Common myeloid progenitor, CD34-positive (primary cell): Measurements from ENCODE around the gene SNX21.
A peak's percentile ranks its signal among the peaks of the same experiment; 100 is the strongest.

Experiments used
- CTCF ChIA-PET: fragments of 350-600 bp; sonication (Branson Sonifier 250); formaldehyde crosslinking; loops from one replicate; lab custom pipeline; 2021; ENCODE audit warnings: antibody characterized with exemption; lab: Charles Lee
- POLR2A ChIA-PET: fragments of 350-600 bp; sonication (Branson Sonifier 250); formaldehyde crosslinking; loops from one replicate; lab custom pipeline; 2021; ENCODE audit warnings: antibody characterized with exemption; lab: Charles Lee
- DNase-seq, 3 donors: peaks; one replicate each; pipeline versions ENCODE4 v3.0.0 to v3.0.0-alpha.2; 2013
- H3K27ac ChIP-seq, 2 experiments: 1 replicate in 1 of 2; 2 replicates in 1 of 2; pipeline ENCODE4 v1.7.0; 2013; ENCODE audit warnings: inconsistent platforms in 2 of 2, low read length in 2 of 2, mild to moderate bottlenecking in 2 of 2, low read depth in 1 of 2, moderate library complexity in 1 of 2; ENCODE audit not compliant: severe bottlenecking in 2 of 2, insufficient read depth in 1 of 2, poor library complexity in 1 of 2
- H3K27me3 ChIP-seq, 5 experiments: replicated peaks in 2 of 5; 1 replicate in 3 of 5; 2 replicates in 2 of 5; pipeline versions ENCODE4 v1.6.1 to v1.7.0; 2013; ENCODE audit warnings: low read length in 4 of 5, mild to moderate bottlenecking in 2 of 5, moderate library complexity in 2 of 5, inconsistent platforms in 1 of 5; ENCODE audit not compliant: insufficient read depth in 5 of 5, control insufficient read depth in 4 of 5
- H3K36me3 ChIP-seq, 4 experiments: 1 replicate in 2 of 4; 2 replicates in 2 of 4; pipeline versions ENCODE4 v1.6.1 to v1.7.0; 2013; ENCODE audit warnings: low read length in 3 of 4, control low read depth in 1 of 4, mild to moderate bottlenecking in 1 of 4; ENCODE audit not compliant: control insufficient read depth in 4 of 4, insufficient read depth in 4 of 4
- H3K4me1 ChIP-seq, 4 experiments: 1 replicate in 3 of 4; 2 replicates in 1 of 4; pipeline versions ENCODE4 v1.6.1 to v1.7.1; 2013; ENCODE audit warnings: low read length in 3 of 4, mild to moderate bottlenecking in 3 of 4, control low read depth in 1 of 4, inconsistent platforms in 1 of 4, moderate library complexity in 1 of 4; ENCODE audit not compliant: control insufficient read depth in 4 of 4, insufficient read depth in 4 of 4; ENCODE audit errors: control extremely low read depth in 1 of 4
- H3K4me3 ChIP-seq, 7 experiments: 1 replicate in 4 of 7; 2 replicates in 3 of 7; pipeline versions ENCODE4 v1.5.1 to v1.7.0; 2013; ENCODE audit warnings: mild to moderate bottlenecking in 7 of 7, low read length in 6 of 7, moderate library complexity in 6 of 7, inconsistent platforms in 2 of 7, low read depth in 2 of 7, control low read depth in 1 of 7; ENCODE audit not compliant: insufficient read depth in 4 of 7, control insufficient read depth in 1 of 7; ENCODE audit errors: extremely low read depth in 1 of 7
- H3K9me3 ChIP-seq, 5 experiments: 1 replicate in 4 of 5; 2 replicates in 1 of 5; pipeline versions ENCODE4 v1.6.1 to v1.7.1; 2013; ENCODE audit warnings: low read length in 4 of 5, mild to moderate bottlenecking in 2 of 5, inconsistent platforms in 1 of 5, low read depth in 1 of 5, moderate library complexity in 1 of 5; ENCODE audit not compliant: control insufficient read depth in 4 of 5, insufficient read depth in 2 of 5; ENCODE audit errors: control extremely low read depth in 1 of 5
- WGBS: methylation state at CpG from one replicate; pipeline ENCODE4 v1.1.5; 2013; ENCODE audit not compliant: insufficient coverage; 5-methylcytosine and 5-hydroxymethylcytosine counted together

The SNX21 gene

GRCh38 chr20:45886590-45887345 is 53.2 kb downstream of the SNX21 start:
- POLR2A ChIA-PET = no interaction called here
- Histone ChIP-seq H3K36me3 (peaks cover 5 to 47% (median 35%) of the 10 kb centered on the region in 4 experiments), H3K4me1 (peaks cover 4 to 70% (median 58%) of the 10 kb centered on the region in 4 experiments), H3K4me3 (no peak overlapping the region), H3K27me3 (no peaks in the 10 kb centered on the region), H3K9me3 (no peaks in the 10 kb centered on the region), H3K27ac (peak overlapping the region in 1 of 2 experiments; percentile 64)
- WGBS = 96% methylated on average over 16 of the region's 19 CpGs
- no peak for DNase-seq
- CTCF ChIA-PET = interaction anchor here (1.1 to 1.7 kb wide), 4 partner anchors 10 to 78 kb away, joined by 3 to 4 read pairs (median 3); no protein-coding TSS in a partner anchor

GRCh38 chr20:45887346-45887715 is 53.7 kb downstream of the SNX21 start, which contains the start of gene SPATA25:
TSS of gene SPATA25 (minus strand) at chr20:45887622. CDS start at chr20:45887590, 32 bp downstream.
- H3K4me1 ChIP-seq = peaks cover 10 to 70% (median 59%) of the 10 kb centered on the region in 4 experiments
- H3K36me3 ChIP-seq = peaks cover 5 to 46% (median 35%) of the 10 kb centered on the region in 4 experiments
- ChIA-PET CTCF (interaction anchor here (1.2 to 1.7 kb wide), 3 partner anchors 9 to 78 kb away, joined by 3 read pairs; no protein-coding TSS in a partner anchor), POLR2A (no interaction called here)
- H3K9me3 ChIP-seq = no peaks in the 10 kb centered on the region
- no peak within 1 kb of the TSS for H3K4me3 ChIP-seq
- H3K27ac ChIP-seq = peak within 1 kb of the TSS in 1 of 2 experiments; percentile 64
- no peak for DNase-seq
- WGBS = 100% methylated on average over 8 of the region's 8 CpGs
- H3K27me3 ChIP-seq = no peaks in the 10 kb centered on the region

GRCh38 chr20:45888681-45889080 is 55.1 kb downstream of the SNX21 start:
- H3K36me3 ChIP-seq = peaks cover 3 to 39% (median 30%) of the 10 kb centered on the region in 4 experiments
- no peaks in the 10 kb centered on the region for H3K9me3 ChIP-seq
- H3K4me3 ChIP-seq = no peak overlapping the region
- ChIA-PET POLR2A (interaction anchor here (0.6 kb wide), 1 partner anchor 32 kb away, joined by 3 read pairs; no protein-coding TSS in a partner anchor), CTCF (interaction anchor here (0.9 to 5.8 kb wide), 8 partner anchors 7 to 89 kb away, joined by 3 to 30 read pairs (median 12); partner anchors contain the start of genes ZNF335 and ZSWIM1)
- no peak for DNase-seq
- no peaks in the 10 kb centered on the region for H3K27me3 ChIP-seq
- H3K4me1 ChIP-seq = peaks cover 12 to 72% (median 60%) of the 10 kb centered on the region in 4 experiments
- H3K27ac ChIP-seq = no peak overlapping the region
- WGBS = 89% methylated on average over 3 of the region's 3 CpGs

GRCh38 chr20:45890077-45890984 is 56.7 kb downstream of the SNX21 start:
- CTCF ChIA-PET = interaction anchor here (0.8 to 5.8 kb wide), 19 partner anchors 8 to 91 kb away, joined by 3 to 30 read pairs (median 4); partner anchors contain the start of genes ACOT8, PLTP, ZNF335 and ZSWIM1
- H3K36me3 ChIP-seq = peaks cover 4 to 48% (median 30%) of the 10 kb centered on the region in 4 experiments
- peak overlapping the region; percentile 52 to 86 (median 80) for H3K4me3 ChIP-seq
- H3K27ac ChIP-seq = peak overlapping the region in 1 of 2 experiments; percentile 70
- H3K4me1 ChIP-seq = peaks cover 10 to 58% (median 47%) of the 10 kb centered on the region in 4 experiments
- H3K9me3 ChIP-seq = no peaks in the 10 kb centered on the region
- POLR2A ChIA-PET = interaction anchor here (0.5 to 2.7 kb wide), 8 partner anchors 9 to 212 kb away, joined by 3 to 12 read pairs (median 4); partner anchors contain the start of genes PCIF1, PLTP and ZSWIM1
- WGBS = under 1% methylated on average over 69 of the region's 79 CpGs
- DNase-seq = peak; percentile 70 to 82 (median 81)
- no peaks in the 10 kb centered on the region for H3K27me3 ChIP-seq

- ChIA-PET CTCF (interaction anchor here (0.5 to 5.8 kb wide), 13 partner anchors 10 to 91 kb away, joined by 3 to 30 read pairs (median 11); partner anchors contain the start of genes PLTP, ZNF335 and ZSWIM1), POLR2A (interaction anchor here (1.0 to 2.7 kb wide), 4 partner anchors 10 to 70 kb away, joined by 3 to 12 read pairs (median 7); partner anchors contain the start of genes PCIF1, PLTP and ZSWIM1)
- peak within 1 kb of the TSS; percentile 25 to 70 for H3K27ac ChIP-seq
- no peaks in the 10 kb centered on the region for H3K9me3 ChIP-seq
- peak; percentile 74 to 81 (median 79) for DNase-seq
- no peaks in the 10 kb centered on the region for H3K27me3 ChIP-seq
- H3K36me3 ChIP-seq = peaks cover 7 to 53% (median 31%) of the 10 kb centered on the region in 4 experiments
- H3K4me1 ChIP-seq = peaks cover 8 to 49% (median 41%) of the 10 kb centered on the region in 4 experiments
- peak within 1 kb of the TSS; percentile 52 to 86 (median 80) for H3K4me3 ChIP-seq
- WGBS = under 1% methylated on average over 58 of the region's 78 CpGs
These were observed 57.7 kb downstream of the SNX21 start, which contains the start of the genes CTSA and NEURL2 for GRCh38 chr20:45890985-45891983. TSS of gene CTSA (plus strand) at chr20:45891335. CDS start at chr20:45891569, 234 bp downstream. TSS of gene NEURL2 (minus strand) at chr20:45891208. CDS start at chr20:45890991, 217 bp downstream.
